HepG2 (cell line): ENCODE data around the gene AXIN1. TPM values are rescaled to one million over a fixed set of nuclear protein-coding genes. Genes with fewer than 3 reads are reported as not detected.

Source experiments
- ATAC-seq: fragments of 200-7000 bp; cut with Tn5 transposase; 3 replicates; pipeline ENCODE4 v1.9.1; 2020; ENCODE audit warnings: mild to moderate bottlenecking, moderate library complexity
- BruUV-seq: library from RNA; stranded (reverse); fragments of 400-500 nt; replicated peaks from 2 replicates; lab custom pipeline; 2021; lab: Mats Ljungman, UMichigan
- CTCF ChIA-PET: fragments of 300-600 bp; formaldehyde crosslinking; extraction: SDS; loops from one replicate; lab custom pipeline; 2021; ENCODE audit warnings: low total read pairs, inconsistent platforms, low intra/inter-chr PET ratio; lab: Yijun Ruan, JAX
- POLR2A ChIA-PET: fragments of 350-600 bp; sonication (Branson Sonifier 250); formaldehyde crosslinking; loops from one replicate; lab custom pipeline; 2020; ENCODE audit warnings: antibody characterized with exemption, inconsistent platforms; lab: Yijun Ruan, JAX
- DNase-seq: peaks from one replicate; pipeline ENCODE4 v3.0.0-alpha.2; 2015; ENCODE audit warnings: low spot score
- FAIRE-seq: peaks from 3 replicates; lab custom pipeline; 2011; peaks lifted over from hg19 to GRCh38; lab: Jason Lieb, UNC
- H2AFZ ChIP-seq: one replicate; pipeline ENCODE4 v1.6.1; 2011; ENCODE audit warnings: low read length, inconsistent platforms
- H3K27ac ChIP-seq: fragments of 300-600 bp; 3 replicates; pipeline ENCODE4 v1.8.0; 2011; ENCODE audit warnings: mixed run types, mild to moderate bottlenecking, mixed read lengths, low read length, inconsistent platforms; ENCODE audit not compliant: insufficient read depth; ENCODE audit errors: extremely low read length
- H3K27me3 ChIP-seq, 2 experiments: fragments of 200-600 bp in 1 of 2; 2 replicates in 1 of 2; 3 replicates in 1 of 2; pipeline versions ENCODE4 v1.6.0 to v1.8.0; 2011; ENCODE audit warnings: low read length in 2 of 2, mild to moderate bottlenecking in 2 of 2, moderate library complexity in 2 of 2, inconsistent platforms in 1 of 2; ENCODE audit not compliant: insufficient read depth in 2 of 2, control insufficient read depth in 1 of 2
- H3K36me3 ChIP-seq, 2 experiments: fragments of 200-600 bp in 1 of 2; replicated peaks in 1 of 2; 2 replicates in 1 of 2; 3 replicates in 1 of 2; pipeline versions ENCODE4 v1.5.1 to v1.8.0; 2011; ENCODE audit warnings: low read length in 2 of 2, inconsistent platforms in 1 of 2; ENCODE audit not compliant: insufficient read depth in 2 of 2, control insufficient read depth in 1 of 2
- H3K4me1 ChIP-seq: 2 replicates; pipeline ENCODE4 v1.5.1; 2012; ENCODE audit warnings: low read length, inconsistent platforms; ENCODE audit not compliant: insufficient read depth
- H3K4me2 ChIP-seq: 2 replicates; pipeline ENCODE4 v1.6.0; 2011; ENCODE audit warnings: low read depth, low read length, inconsistent platforms
- H3K4me3 ChIP-seq, 3 experiments: fragments of 200-600 bp in 1 of 3; sonication (generic), shearing (Covaris generic) in 1 of 3; replicated peaks in 1 of 3; 2 replicates each; pipeline ENCODE4 v1.5.1; 2011 to 2016; ENCODE audit warnings: low read length in 3 of 3, inconsistent platforms in 2 of 3, low read depth in 2 of 3, mild to moderate bottlenecking in 2 of 3, control low read depth in 1 of 3, mixed read lengths in 1 of 3; ENCODE audit not compliant: insufficient read depth in 1 of 3
- H3K79me2 ChIP-seq: one replicate; pipeline ENCODE4 v1.6.1; 2011; ENCODE audit warnings: low read length, inconsistent platforms; ENCODE audit not compliant: insufficient read depth
- H3K9ac ChIP-seq: 2 replicates; pipeline ENCODE4 v1.6.0; 2011; ENCODE audit warnings: mild to moderate bottlenecking, low read depth, low read length, inconsistent platforms; ENCODE audit not compliant: insufficient read depth
- H3K9me3 ChIP-seq: 2 replicates; pipeline ENCODE4 v1.5.1; 2012; ENCODE audit warnings: mild to moderate bottlenecking, low read length
- H4K20me1 ChIP-seq: 2 replicates; pipeline ENCODE4 v1.6.0; 2011; ENCODE audit warnings: inconsistent platforms, mild to moderate bottlenecking, low read length, moderate library complexity; ENCODE audit not compliant: insufficient read depth
- AHR ChIP-seq: IDR thresholded peaks from 2 replicates; pipeline ENCODE4 v1.6.1; 2018; ENCODE audit warnings: missing genetic modification reagents, missing compliant biosample characterization
- CENPBD1 ChIP-seq: sonication (generic); formaldehyde crosslinking; IDR thresholded peaks from 2 replicates; pipeline ENCODE4 v1.8.0; 2022; ENCODE audit warnings: missing genetic modification reagents, low read depth, mild to moderate bottlenecking, borderline replicate concordance
- GABPB1 ChIP-seq: IDR thresholded peaks from 2 replicates; pipeline ENCODE4 v1.6.1; 2016; ENCODE audit warnings: mild to moderate bottlenecking, missing genetic modification reagents, moderate library complexity, missing compliant biosample characterization
- HOXA5 ChIP-seq: sonication (generic); formaldehyde crosslinking; IDR thresholded peaks from 2 replicates; pipeline ENCODE4 v1.4.0; 2020; ENCODE audit warnings: missing genetic modification reagents
- KDM2A ChIP-seq: sonication (generic); formaldehyde crosslinking; IDR thresholded peaks from 2 replicates; pipeline ENCODE4 v1.4.0; 2020; ENCODE audit warnings: low read depth, missing genetic modification reagents, borderline replicate concordance
- SMC3 ChIP-seq: IDR thresholded peaks from 2 replicates; pipeline ENCODE4 v1.6.1; 2011; ENCODE audit warnings: low read length, improper control_type of control experiment
- SPEN ChIP-seq: sonication (generic); formaldehyde crosslinking; IDR thresholded peaks from 2 replicates; pipeline ENCODE4 v1.5.1; 2020; ENCODE audit warnings: low read depth, mild to moderate bottlenecking, missing genetic modification reagents
- ZBTB38 ChIP-seq: sonication (generic); formaldehyde crosslinking; IDR thresholded peaks from 2 replicates; pipeline ENCODE4 v1.5.1; 2020; ENCODE audit warnings: mild to moderate bottlenecking, missing genetic modification reagents
- ZFP91 ChIP-seq: sonication (generic); formaldehyde crosslinking; IDR thresholded peaks from 2 replicates; pipeline ENCODE4 v1.9.0; 2022; ENCODE audit warnings: missing genetic modification reagents, mild to moderate bottlenecking, borderline replicate concordance
- ZNF614 ChIP-seq: IDR thresholded peaks from 2 replicates; pipeline ENCODE4 v1.6.1; 2018; ENCODE audit warnings: missing biosample characterization, missing genetic modification reagents, inconsistent platforms, borderline replicate concordance
- ZNF615 ChIP-seq: sonication (generic); formaldehyde crosslinking; IDR thresholded peaks from 2 replicates; pipeline ENCODE4 v1.5.0; 2020; ENCODE audit warnings: mild to moderate bottlenecking, missing genetic modification reagents, borderline replicate concordance
- ZNF687 ChIP-seq: sonication (generic); formaldehyde crosslinking; IDR thresholded peaks from 2 replicates; pipeline ENCODE4 v1.5.1; 2020; ENCODE audit warnings: mild to moderate bottlenecking, missing genetic modification reagents, moderate library complexity
- WGBS: methylation state at CpG from one replicate; pipeline ENCODE4 v1.1.6; 2017; ENCODE audit warnings: low lambda C conversion rate; 5-methylcytosine and 5-hydroxymethylcytosine counted together
- in situ Hi-C: cut with HindIII; loops from 2 replicates; pipeline ENCODE4 v1.10.0; 2017; ENCODE audit warnings: low pct_unique_long_range_greater_than_20kb; ENCODE audit not compliant: extremely low pct_ligation_motif_present
- intact Hi-C: fragments of 100-400 bp; cut with micrococcal nuclease; formaldehyde crosslinking; loops from one replicate; pipeline ENCODE4 v1.10.0; 2022; ENCODE audit not compliant: unreplicated experiment
- polyA plus RNA-seq, 8 experiments: library from polyadenylated mRNA; depleted of rRNA in 3 of 8; stranded (reverse) in 7 of 8; unstranded in 1 of 8; fragments of >200 nt; fragmentation: Illumina TruSeq in 4 of 8; extraction: Trizol in 4 of 8; gene quantifications; 2 replicates each; pipeline versions ENCODE4 v1.2.1 to v1.2.3, GENCODE V29; 2011 to 2016; ENCODE audit warnings: low read depth in 4 of 8, missing spikeins in 1 of 8, mixed read lengths in 1 of 8; ENCODE audit not compliant: insufficient read depth in 1 of 8
- total RNA-seq, 5 experiments: library from RNA; depleted of rRNA; stranded (reverse); fragments of >200 nt; fragmentation: Illumina TruSeq; extraction: Trizol; gene quantifications; 2 replicates each; pipeline ENCODE4 v1.2.3, GENCODE V29; 2016; ENCODE audit warnings: low read depth in 1 of 5

AXIN1 gene
- total and polyA plus RNA-seq, 2 of the 13 experiments (the other 11 are each of a cell fraction or from before 2014, with no cell fraction given) = 24.0 to 26.0 TPM

GRCh38 chr16:273547-274421 lies 78.7 kb downstream of the AXIN1 start (continued):
- TF ChIP-seq CENPBD1 (no peak), ZNF615 (CRISPR knock-in tag) (no peak)

- POLR2A ChIA-PET = no interaction called here
- Histone ChIP-seq H3K9me3 (no peaks in the 10 kb centered on the region), H3K27me3 (peaks cover 23 to 77% of the 10 kb centered on the region in 2 experiments; a peak in 4 of 5 replicates), H2AFZ (no peak overlapping the region), H3K27ac (no peak overlapping the region), H4K20me1 (no peaks in the 10 kb centered on the region), H3K4me3 (peak overlapping the region in 1 of 3 experiments; percentile 42; a peak in 1 of 6 replicates), H3K36me3 (no peaks in the 10 kb centered on the region), H3K79me2 (no peaks in the 10 kb centered on the region), H3K4me2 (peak overlapping the region; percentile 53), H3K4me1 (peaks cover 49% of the 10 kb centered on the region), H3K9ac (no peak overlapping the region)
- no TSS peak for BruUV-seq
- intact Hi-C loops (loop anchor here (1.0 kb wide), 1 partner anchor 89 kb away; no protein-coding TSS in a partner anchor), in situ Hi-C loops (loop anchor here (5.0 kb wide), 1 partner anchor 89 kb away; no protein-coding TSS in a partner anchor)
- DNase-seq = peak; percentile 30
- peak; percentile 80 for ATAC-seq
- no peak for FAIRE-seq
- WGBS = 23% methylated on average over 9 of the region's 36 CpGs
- CTCF ChIA-PET = interaction anchor here (1.9 kb wide), 1 partner anchor 89 kb away, joined by 8 read pairs; no protein-coding TSS in a partner anchor
- peak; percentile 24; the same call in 1 of the 2 replicates for TF ChIP-seq GABPB1 (CRISPR knock-in tag)
- TF ChIP-seq ZFP91 = peak; percentile 49; the same call in 1 of the 2 replicates
- peak; percentile 14; the same call in 1 of the 2 replicates for TF ChIP-seq SMC3
- TF ChIP-seq SPEN (CRISPR knock-in tag) = 0 out of 2 replicates have a peak, but pooled peaks have one; percentile 50
- peak; percentile 20; the same call in 1 of the 2 replicates for TF ChIP-seq ZNF614 (CRISPR knock-in tag)
- peak; percentile 76 for TF ChIP-seq ZNF687 (CRISPR knock-in tag)
- 0 out of 2 replicates have a peak, but pooled peaks have one; percentile 51 for TF ChIP-seq ZBTB38
- peak; percentile 34; the same call in 1 of the 2 replicates for TF ChIP-seq KDM2A (CRISPR knock-in tag)
- no peak for TF ChIP-seq HOXA5
- TF ChIP-seq AHR (CRISPR knock-in tag) = 0 out of 2 replicates have a peak, but pooled peaks have one; percentile 33
Observed at GRCh38 chr16:272633-273546, 79.6 kb downstream of the AXIN1 start.
